MM.1S (cell line): ENCODE measurements around the gene SPO11.

Experiments used
- CTCF ChIP-seq: fragments of 300-600 bp; sonication (generic); IDR thresholded peaks from 2 replicates; pipeline ENCODE4 v1.5.1; 2016; ENCODE audit warnings: antibody characterized with exemption, low read length, mixed read lengths
- EZH2 ChIP-seq: fragments of 300-600 bp; sonication (generic); optimal IDR thresholded peaks from 2 replicates; pipeline ENCODE3; 2017; ENCODE audit warnings: low read depth, mild to moderate bottlenecking, antibody characterized with exemption, low read length, mixed read lengths

GRCh38 chr20:57289391-57290177 is 40.0 kb upstream of the SPO11 start:
- no peak for TF ChIP-seq CTCF
- TF ChIP-seq EZH2 = no peak
